Pulmonary artery endothelial cell (primary cell): ENCODE results near the gene NRG3. TPM values are rescaled to one million over a fixed set of nuclear protein-coding genes. Genes with fewer than 3 reads are reported as not detected.

Experiments
- DNase-seq: peaks from one replicate; pipeline ENCODE4 v3.0.0-alpha.2; 2011; ENCODE audit warnings: low read depth, low spot score
- total RNA-seq: library from RNA; depleted of rRNA; stranded (reverse); fragments of >200 nt; gene quantifications from 2 replicates; pipeline ENCODE4 v1.2.3, GENCODE V29; 2014

The NRG3 gene
- total RNA-seq, 1 donor from 2014 or later, result 0.33 TPM

GRCh38 chr10:82464191-82464818 lies 589.3 kb downstream of the NRG3 start:
- no peak for DNase-seq

GRCh38 chr10:82464966-82465365 lies 590.0 kb downstream of the NRG3 start:
- DNase-seq, result no peak

- DNase-seq, result no peak
Observed at GRCh38 chr10:82468453-82468852, 593.5 kb downstream of the NRG3 start.

GRCh38 chr10:82472406-82473335 lies 597.7 kb downstream of the NRG3 start:
- no peak for DNase-seq

GRCh38 chr10:82477776-82478175 lies 602.8 kb downstream of the NRG3 start:
- no peak for DNase-seq

- no peak for DNase-seq
Observed at GRCh38 chr10:82492647-82493046, 617.7 kb downstream of the NRG3 start.

DNA sequence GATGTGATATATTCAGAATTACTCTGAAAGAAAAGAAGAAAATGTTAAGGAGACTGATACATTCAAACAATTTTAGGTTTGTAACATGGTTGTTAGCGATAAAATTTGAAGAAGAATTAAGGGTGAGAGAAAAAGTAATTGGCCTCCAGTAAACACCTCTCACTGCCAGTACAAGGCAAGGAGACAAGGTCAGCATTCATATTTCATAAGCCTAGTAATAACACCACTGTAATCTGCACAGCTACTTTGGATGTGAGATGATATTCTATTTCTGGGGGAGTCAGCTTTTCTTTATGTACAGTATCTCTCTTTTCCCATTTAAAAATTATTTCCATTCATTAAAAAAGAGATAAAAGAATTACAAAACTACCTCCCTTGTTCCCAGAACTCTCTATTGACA lies 621.1 kb downstream of the NRG3 start:
- DNase-seq, result no peak

DNA sequence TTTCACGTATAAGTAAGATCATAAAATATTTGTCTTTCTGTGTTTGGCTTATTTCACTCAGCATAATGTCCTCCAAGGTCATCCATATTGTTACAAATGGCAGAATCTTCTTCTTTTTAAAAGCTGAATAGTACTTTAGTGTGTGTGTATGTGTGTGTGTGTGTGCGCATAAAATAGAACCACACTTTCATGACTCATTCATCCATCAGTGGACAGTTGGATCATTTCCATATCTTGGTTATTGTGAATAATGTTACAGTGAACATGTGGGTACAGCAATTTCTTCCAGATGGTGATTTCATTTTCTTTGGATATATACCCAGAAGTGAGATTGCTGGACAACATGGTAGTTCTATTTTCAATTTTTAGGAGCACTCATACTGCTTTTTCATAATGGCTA lies 622.4 kb downstream of the NRG3 start:
- no peak for DNase-seq

GRCh38 chr10:82498976-82499375 lies 624.0 kb downstream of the NRG3 start:
- no peak for DNase-seq

DNA sequence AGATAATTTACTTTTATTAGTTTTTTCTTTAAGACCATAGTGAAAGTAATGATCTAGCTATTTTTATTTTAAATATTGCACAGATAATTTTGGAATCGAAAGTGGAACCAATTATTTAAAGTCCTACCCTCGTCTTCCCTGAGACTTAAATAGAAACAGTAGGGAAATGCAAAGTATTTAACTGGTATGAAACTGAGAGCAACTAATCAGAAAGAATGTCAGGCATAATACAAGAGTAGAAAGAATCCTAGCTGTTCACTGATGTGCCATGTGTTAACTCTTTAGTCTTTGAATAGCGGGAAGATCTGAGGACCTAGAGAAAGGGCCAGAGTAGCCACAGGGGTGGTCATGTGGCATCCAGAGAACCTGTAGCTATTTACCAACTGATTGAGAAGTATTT lies 630.0 kb downstream of the NRG3 start:
- DNase-seq, result no peak

DNA sequence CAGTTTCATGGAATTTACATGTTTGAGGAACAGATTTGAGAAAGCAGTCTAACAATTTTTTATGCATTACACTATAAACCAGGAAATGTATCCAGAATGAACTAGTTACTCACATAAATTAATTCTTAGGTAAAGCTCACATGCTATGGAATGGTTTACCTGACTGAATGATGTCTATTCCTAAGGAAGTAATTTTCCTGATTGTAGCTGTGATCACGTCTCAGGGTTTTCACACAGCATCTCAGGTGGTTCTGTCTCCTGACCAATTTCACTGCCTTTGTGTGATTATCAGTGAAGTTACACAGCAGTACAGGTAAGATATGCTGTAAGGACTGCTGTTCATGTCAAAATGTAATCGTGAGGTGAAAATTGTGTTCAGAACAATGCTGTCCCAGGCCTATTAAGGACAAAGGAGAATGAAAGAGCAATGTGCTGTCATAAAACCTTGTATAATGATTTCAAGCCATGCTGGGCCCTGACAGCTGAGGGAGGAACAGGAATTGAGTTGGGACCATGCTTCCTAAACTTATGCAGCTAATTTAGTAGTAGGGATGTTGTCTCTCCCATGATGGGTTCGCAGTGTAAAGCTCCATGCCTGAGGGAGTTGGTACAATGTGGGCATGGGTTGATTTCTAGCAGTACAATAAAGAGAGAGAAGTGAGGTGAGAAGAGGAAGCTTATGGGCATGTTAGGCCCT lies 631.8 kb downstream of the NRG3 start:
- no peak for DNase-seq

DNA sequence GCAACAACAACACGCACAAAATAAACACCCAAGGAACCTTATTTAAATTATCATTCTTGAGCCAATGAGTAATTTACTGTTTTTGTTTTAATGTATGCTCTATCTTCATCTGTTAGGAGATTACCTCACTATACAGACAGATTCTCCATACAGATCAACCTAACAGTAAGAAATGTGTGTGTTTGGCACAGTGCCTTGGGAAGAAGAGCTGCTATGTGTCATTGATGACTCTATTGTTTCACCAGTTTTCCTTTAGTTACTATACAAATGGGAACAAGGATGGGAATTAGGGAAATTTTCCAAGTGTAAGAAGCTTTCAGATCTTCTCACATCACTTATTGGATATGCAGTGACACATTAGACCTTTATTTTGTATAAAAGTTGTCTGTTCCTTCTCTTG lies 640.3 kb downstream of the NRG3 start:
- no peak for DNase-seq

GRCh38 chr10:82529062-82529461 lies 654.1 kb downstream of the NRG3 start:
- no peak for DNase-seq

DNA sequence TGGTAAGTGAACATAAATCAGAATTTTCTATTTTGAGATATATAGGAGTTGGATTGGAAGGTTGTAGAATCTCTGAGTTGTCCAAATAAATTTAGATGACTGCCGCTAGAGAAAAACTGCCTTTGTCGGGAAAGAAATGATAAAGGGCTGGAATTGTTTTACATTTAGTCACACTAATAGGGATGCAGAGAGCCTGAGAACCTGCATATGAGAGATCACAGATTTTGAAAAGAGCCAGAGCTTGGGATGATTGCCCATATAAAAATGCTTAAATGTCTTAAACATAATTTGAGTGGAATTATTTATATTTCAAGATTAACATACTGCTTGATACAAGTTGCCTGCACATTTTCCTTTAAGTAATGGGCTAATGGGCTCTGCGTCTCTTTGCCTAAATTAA lies 660.5 kb downstream of the NRG3 start:
- DNase-seq, result no peak

- no peak for DNase-seq
Observed at GRCh38 chr10:82536668-82537067, 661.7 kb downstream of the NRG3 start.

DNA sequence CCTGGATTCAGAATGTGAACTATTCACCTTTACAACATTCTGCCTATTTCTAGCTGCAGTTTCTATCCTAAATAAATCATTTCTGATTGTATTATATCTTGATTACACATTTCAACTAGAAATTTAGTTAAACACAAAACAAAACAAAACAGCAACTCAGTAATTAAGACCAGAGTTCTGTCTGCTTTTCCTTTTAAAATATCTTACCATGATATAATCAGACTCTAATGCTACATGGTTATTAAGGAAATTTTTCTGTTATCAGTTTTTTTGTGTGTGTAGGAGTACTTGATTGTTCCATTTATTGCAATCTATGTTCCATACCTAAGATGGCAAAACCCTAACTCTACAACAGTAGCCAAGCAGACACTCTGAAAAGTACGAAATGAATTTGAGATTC lies 663.3 kb downstream of the NRG3 start:
- DNase-seq, result no peak

DNA sequence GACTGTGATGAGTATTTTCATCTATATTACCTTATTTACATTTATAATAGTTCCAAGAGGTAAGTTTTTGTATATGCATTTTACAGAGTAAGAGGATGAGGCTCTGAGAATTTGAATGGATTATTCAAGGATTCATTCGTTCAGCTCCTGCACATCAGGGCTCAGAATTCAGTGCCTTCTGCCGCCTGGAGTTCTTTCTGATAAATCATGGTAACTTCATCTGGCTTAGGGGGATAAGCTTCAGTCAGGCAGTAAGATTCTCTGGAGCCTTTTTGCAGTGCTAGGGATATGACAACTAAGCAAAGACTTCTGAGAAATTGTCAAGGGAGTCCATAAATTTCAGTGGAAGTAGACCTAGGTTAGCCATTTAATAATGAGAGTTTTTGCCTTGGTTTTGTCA lies 668.6 kb downstream of the NRG3 start:
- no peak for DNase-seq

DNA sequence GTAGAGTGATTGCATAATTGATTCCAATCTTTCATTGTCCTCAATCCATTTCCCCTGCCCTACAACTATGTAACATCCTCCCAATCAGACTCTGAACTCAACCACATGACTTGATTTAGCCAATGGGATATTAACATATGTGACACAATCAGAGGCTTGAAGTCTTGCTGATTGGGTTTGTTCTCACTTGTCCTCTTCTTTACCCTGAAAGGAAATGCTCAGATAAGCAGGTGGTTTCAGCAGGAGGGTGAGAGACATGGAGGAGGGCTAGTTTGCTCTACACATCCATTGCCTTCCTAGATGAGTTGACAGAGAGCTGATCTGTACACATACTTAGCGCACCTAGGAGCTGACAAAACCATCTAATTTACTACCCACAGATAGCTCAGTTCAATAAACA lies 669.4 kb downstream of the NRG3 start:
- no peak for DNase-seq

GRCh38 chr10:82551506-82551905 lies 676.5 kb downstream of the NRG3 start:
- no peak for DNase-seq

GRCh38 chr10:82552267-82552666 lies 677.3 kb downstream of the NRG3 start:
- DNase-seq, result no peak

DNA sequence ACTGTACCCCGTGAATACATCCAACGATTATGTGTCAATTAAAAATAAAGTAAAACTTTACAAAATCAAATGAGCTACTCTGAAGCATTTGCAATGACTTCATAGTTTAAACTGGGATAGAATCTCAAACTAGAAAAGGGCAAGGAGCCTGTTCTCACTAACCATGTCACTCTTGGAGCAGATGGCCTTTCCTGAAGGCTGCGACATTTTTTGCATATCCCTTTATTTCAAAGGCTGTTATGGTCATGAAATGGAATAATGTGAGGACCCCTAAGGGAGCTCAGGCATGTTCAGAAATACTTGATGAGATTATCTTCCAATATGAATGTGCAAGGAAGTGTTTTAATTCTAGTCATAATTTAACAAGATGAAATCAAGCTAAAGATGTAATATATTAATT lies 679.4 kb downstream of the NRG3 start:
- DNase-seq, result no peak

DNA sequence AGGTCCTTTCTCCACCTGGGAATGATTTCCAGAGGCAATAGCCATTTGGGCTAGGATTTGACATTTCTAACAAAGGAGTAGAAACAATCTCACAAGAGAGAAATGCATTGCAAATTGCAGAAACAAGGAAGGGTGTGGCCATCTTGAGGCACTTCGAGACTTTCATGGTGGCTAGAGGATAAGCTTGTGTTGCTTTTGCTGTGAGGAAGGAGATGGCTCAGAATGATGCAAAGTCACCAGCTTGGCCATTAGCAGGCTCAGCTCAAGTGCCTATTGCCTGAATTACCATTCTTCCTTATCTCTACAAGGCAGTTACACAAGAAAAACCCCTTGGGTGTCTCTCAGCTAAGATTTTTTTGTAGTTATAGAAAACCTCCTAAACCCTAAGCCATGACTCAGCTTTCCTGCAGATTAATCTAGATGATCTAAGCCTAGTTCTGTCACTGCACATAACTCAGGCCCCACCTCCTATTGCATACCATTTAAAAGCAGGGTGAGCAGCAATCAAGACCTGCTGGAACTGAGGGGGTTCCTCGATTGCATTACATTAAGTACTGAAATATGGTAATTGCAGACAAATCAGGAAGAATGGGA lies 683.1 kb downstream of the NRG3 start:
- DNase-seq, result no peak
